Activated T-cell treated with anti-CD3 and anti-CD28 coated beads for 48 hours (primary cell): Measurements from ENCODE around the gene SLAMF1.
"Not testable (repeated sequence)": the region's sequence is repeated elsewhere in the genome, so short reads cannot be mapped to it uniquely, and the experiment has no call there.

ENCODE experiments used
- DNase-seq: peaks from one replicate; pipeline ENCODE4 v3.0.0-alpha.2; 2020; ENCODE audit warnings: low read depth

Gene SLAMF1

GRCh38 chr1:160646711-160647328 lies at the start of gene SLAMF1:
TSS of gene SLAMF1 (minus strand) at chr1:160647044. CDS start at chr1:160646945, 99 bp downstream.
- peak; percentile 54 for DNase-seq

- not testable (repeated sequence) for DNase-seq
Observed at GRCh38 chr1:160692390-160692789, 45.5 kb upstream of the SLAMF1 start.

- no peak for DNase-seq
Observed at GRCh38 chr1:160685266-160685665, 38.4 kb upstream of the SLAMF1 start.

- no peak for DNase-seq
Observed at GRCh38 chr1:160682983-160683865, 36.4 kb upstream of the SLAMF1 start.

GRCh38 chr1:160681891-160682140 lies 35.0 kb upstream of the SLAMF1 start:
- no peak for DNase-seq

GRCh38 chr1:160681066-160681890 lies 34.4 kb upstream of the SLAMF1 start:
- peak; percentile 83 for DNase-seq

- no peak for DNase-seq
Observed at GRCh38 chr1:160680399-160680798, 33.6 kb upstream of the SLAMF1 start.

- DNase-seq, result no peak
Observed at GRCh38 chr1:160679893-160680292, 33.0 kb upstream of the SLAMF1 start.

GRCh38 chr1:160676869-160677597 lies 30.2 kb upstream of the SLAMF1 start:
- DNase-seq, result no peak

GRCh38 chr1:160675641-160676410 lies 29.0 kb upstream of the SLAMF1 start:
- peak; percentile 69 for DNase-seq

- no peak for DNase-seq
Observed at GRCh38 chr1:160674415-160674814, 27.6 kb upstream of the SLAMF1 start.

- DNase-seq, result peak; percentile 26
Observed at GRCh38 chr1:160672789-160673695, 26.2 kb upstream of the SLAMF1 start.

- no peak for DNase-seq
Observed at GRCh38 chr1:160671603-160672517, 25.0 kb upstream of the SLAMF1 start.

- DNase-seq, result no peak
Observed at GRCh38 chr1:160670701-160671100, 23.9 kb upstream of the SLAMF1 start.

GRCh38 chr1:160669802-160670201 lies 23.0 kb upstream of the SLAMF1 start:
- DNase-seq, result no peak

- DNase-seq, result no peak
Observed at GRCh38 chr1:160669276-160669675, 22.4 kb upstream of the SLAMF1 start.

- no peak for DNase-seq
Observed at GRCh38 chr1:160667896-160668295, 21.1 kb upstream of the SLAMF1 start.

- DNase-seq, result no peak
Observed at GRCh38 chr1:160666079-160666442, 19.2 kb upstream of the SLAMF1 start.
